Neural progenitor cell (in vitro differentiated cells): Measurements from ENCODE around the gene NRP1. TPM values are rescaled to one million over a fixed set of nuclear protein-coding genes. Genes with fewer than 3 reads are reported as not detected.

Experiments used
- DNase-seq: peaks from one replicate; pipeline ENCODE4 v3.0.0-alpha.2; 2016; ENCODE audit warnings: low spot score
- H2AFZ ChIP-seq: fragments of 200-600 bp; sonication (generic); replicated peaks from 2 replicates; pipeline ENCODE4 v1.6.1; 2016; ENCODE audit warnings: antibody characterized with exemption
- H3F3A ChIP-seq: fragments of 200-600 bp; sonication (generic); 2 replicates; pipeline ENCODE4 v1.6.1; 2016; ENCODE audit warnings: antibody characterized with exemption, low read depth
- H3K27ac ChIP-seq: fragments of 200-600 bp; sonication (generic); 2 replicates; pipeline ENCODE4 v1.5.1; 2016; ENCODE audit warnings: mild to moderate bottlenecking
- H3K27me3 ChIP-seq: fragments of 200-600 bp; sonication (generic); 2 replicates; pipeline ENCODE4 v1.6.1; 2016; ENCODE audit warnings: mild to moderate bottlenecking, moderate library complexity
- H3K36me3 ChIP-seq: fragments of 200-600 bp; sonication (generic); 2 replicates; pipeline ENCODE4 v1.5.1; 2016
- H3K4me1 ChIP-seq: fragments of 200-600 bp; sonication (generic); 2 replicates; pipeline ENCODE4 v1.6.1; 2016; ENCODE audit warnings: mixed run types
- H3K4me2 ChIP-seq: fragments of 200-600 bp; sonication (generic); 2 replicates; pipeline ENCODE4 v1.6.1; 2016
- H3K4me3 ChIP-seq: fragments of 200-600 bp; sonication (generic); 2 replicates; pipeline ENCODE4 v1.5.1; 2016
- H3K79me2 ChIP-seq: fragments of 200-600 bp; sonication (generic); 2 replicates; pipeline ENCODE4 v1.6.1; 2016; ENCODE audit warnings: low read depth
- H3K9ac ChIP-seq: fragments of 200-600 bp; sonication (generic); 2 replicates; pipeline ENCODE4 v1.6.1; 2016
- H3K9me3 ChIP-seq: fragments of 200-600 bp; sonication (generic); 2 replicates; pipeline ENCODE4 v1.5.1; 2016; ENCODE audit warnings: low read depth
- H4K20me1 ChIP-seq: fragments of 200-600 bp; sonication (generic); 2 replicates; pipeline ENCODE4 v1.6.1; 2016; ENCODE audit warnings: low read depth
- H3K27ac Mint-ChIP-seq: 3 replicates; pipeline ENCODE4 v1.8.0; 2021; ENCODE audit warnings: mixed read lengths
- H3K27me3 Mint-ChIP-seq: 2 replicates; pipeline ENCODE4 v1.8.0; 2022; ENCODE audit warnings: low read depth, mild to moderate bottlenecking, inconsistent platforms, moderate library complexity, mixed read lengths; ENCODE audit not compliant: insufficient read depth
- H3K36me3 Mint-ChIP-seq: 3 replicates; pipeline ENCODE4 v1.8.0; 2021; ENCODE audit warnings: mixed read lengths
- H3K4me1 Mint-ChIP-seq: 3 replicates; pipeline ENCODE4 v1.8.0; 2021; ENCODE audit warnings: mixed read lengths
- H3K4me3 Mint-ChIP-seq: 3 replicates; pipeline ENCODE4 v1.8.0; 2021; ENCODE audit warnings: mild to moderate bottlenecking, moderate library complexity, mixed read lengths
- H3K9me3 Mint-ChIP-seq: 3 replicates; pipeline ENCODE4 v1.8.0; 2020; ENCODE audit warnings: mixed read lengths
- CTCF ChIP-seq: fragments of 200-600 bp; sonication (generic); IDR thresholded peaks from 2 replicates; pipeline ENCODE4 v1.5.1; 2017; ENCODE audit warnings: antibody characterized with exemption, mild to moderate bottlenecking
- EZH2 ChIP-seq: fragments of 200-600 bp; sonication (generic); IDR thresholded peaks from 2 replicates; pipeline ENCODE4 v1.6.1; 2017; ENCODE audit warnings: antibody characterized with exemption, mild to moderate bottlenecking, moderate library complexity
- EZH2phosphoT487 ChIP-seq: fragments of 200-600 bp; sonication (generic); IDR thresholded peaks from 2 replicates; pipeline ENCODE4 v1.6.1; 2017; ENCODE audit warnings: antibody characterized with exemption
- total RNA-seq: library from RNA; depleted of rRNA; stranded (reverse); fragments of >200 nt; gene quantifications from 2 replicates; pipeline ENCODE4 v1.2.3, GENCODE V29; 2015; ENCODE audit warnings: low replicate concordance

NRP1 gene
- total RNA-seq, 1 donor from 2014 or later: 1.9 TPM

GRCh38 chr10:33329178-33329577 lies 5.3 kb downstream of the NRP1 start:
- H3K4me1 ChIP-seq: peaks cover 25% of the 10 kb centered on the region

GRCh38 chr10:33328253-33328652 lies 6.2 kb downstream of the NRP1 start:
- H3K4me2 ChIP-seq: no peak overlapping the region
- H4K20me1 ChIP-seq: no peaks in the 10 kb centered on the region
- H3K36me3 Mint-ChIP-seq: peaks cover 40% of the 10 kb centered on the region
- no peaks in the 10 kb centered on the region for H3K9me3 ChIP-seq
- peaks cover 2% of the 10 kb centered on the region for H3K9me3 Mint-ChIP-seq
- no peak overlapping the region for H3K9ac ChIP-seq
- peaks cover 18% of the 10 kb centered on the region for H3K4me1 ChIP-seq
- no peak overlapping the region for H3K27ac Mint-ChIP-seq
- no peak overlapping the region for H3K27ac ChIP-seq
- H3K4me3 ChIP-seq: no peak overlapping the region
- no peak overlapping the region for H2AFZ ChIP-seq
- H3F3A ChIP-seq: peaks cover 20% of the 10 kb centered on the region
- DNase-seq: no peak
- H3K27me3 ChIP-seq: peaks cover 20% of the 10 kb centered on the region
- no peaks in the 10 kb centered on the region for H3K79me2 ChIP-seq
- peaks cover 56% of the 10 kb centered on the region for H3K4me1 Mint-ChIP-seq
- TF ChIP-seq CTCF (no peak), EZH2 (no peak), EZH2phosphoT487 (no peak)
- H3K27me3 Mint-ChIP-seq: peaks cover 4% of the 10 kb centered on the region
- H3K36me3 ChIP-seq: no peaks in the 10 kb centered on the region
- H3K4me3 Mint-ChIP-seq: no peak overlapping the region

More at GRCh38 chr10:33329178-33329577, 5.3 kb downstream of the NRP1 start:
- H3K36me3 Mint-ChIP-seq: peaks cover 32% of the 10 kb centered on the region
- Histone ChIP-seq H3K27ac (no peak overlapping the region), H3F3A (peaks cover 29% of the 10 kb centered on the region), H3K4me3 (no peak overlapping the region), H3K9me3 (no peaks in the 10 kb centered on the region), H3K36me3 (no peaks in the 10 kb centered on the region), H4K20me1 (no peaks in the 10 kb centered on the region), H2AFZ (no peak overlapping the region), H3K4me2 (no peak overlapping the region), H3K9ac (no peak overlapping the region), H3K27me3 (peaks cover 28% of the 10 kb centered on the region), H3K79me2 (no peaks in the 10 kb centered on the region)
- no peak overlapping the region for H3K4me3 Mint-ChIP-seq
- H3K27me3 Mint-ChIP-seq: peaks cover 4% of the 10 kb centered on the region
- no peak for DNase-seq
- H3K27ac Mint-ChIP-seq: no peak overlapping the region
- TF ChIP-seq EZH2 (no peak), CTCF (no peak), EZH2phosphoT487 (no peak)
- peaks cover 2% of the 10 kb centered on the region for H3K9me3 Mint-ChIP-seq
- peaks cover 63% of the 10 kb centered on the region for H3K4me1 Mint-ChIP-seq

- no peak overlapping the region for H3K27ac Mint-ChIP-seq
- H2AFZ ChIP-seq: no peak overlapping the region
- H3K36me3 Mint-ChIP-seq: peaks cover 42% of the 10 kb centered on the region
- H3K4me1 ChIP-seq: peaks cover 16% of the 10 kb centered on the region
- H3F3A ChIP-seq: peaks cover 20% of the 10 kb centered on the region
- H4K20me1 ChIP-seq: no peaks in the 10 kb centered on the region
- H3K27ac ChIP-seq: no peak overlapping the region
- no peak overlapping the region for H3K4me3 Mint-ChIP-seq
- H3K4me1 Mint-ChIP-seq: peaks cover 51% of the 10 kb centered on the region
- TF ChIP-seq EZH2: no peak
- no peak for TF ChIP-seq EZH2phosphoT487
- peak; percentile 49 for TF ChIP-seq CTCF
- no peaks in the 10 kb centered on the region for H3K36me3 ChIP-seq
- H3K9ac ChIP-seq: no peak overlapping the region
- no peak overlapping the region for H3K4me2 ChIP-seq
- DNase-seq: peak; percentile 19
- H3K9me3 ChIP-seq: no peaks in the 10 kb centered on the region
- peaks cover 15% of the 10 kb centered on the region for H3K27me3 ChIP-seq
- peaks cover 2% of the 10 kb centered on the region for H3K9me3 Mint-ChIP-seq
- peaks cover 2% of the 10 kb centered on the region for H3K27me3 Mint-ChIP-seq
- no peak overlapping the region for H3K4me3 ChIP-seq
- no peaks in the 10 kb centered on the region for H3K79me2 ChIP-seq
Observed at GRCh38 chr10:33327751-33328150, 6.7 kb downstream of the NRP1 start.
